Measurements from ENCODE around the gene PIANP. TPM values are rescaled to one million over a fixed set of nuclear protein-coding genes. Genes with fewer than 3 reads are reported as not detected.
"Not testable (repeated sequence)": the region's sequence is repeated elsewhere in the genome, so short reads cannot be mapped to it uniquely, and the experiment has no call there.

PIANP gene
- total RNA-seq, 1 experiment from 2014 or later: 0.28 TPM

DNA sequence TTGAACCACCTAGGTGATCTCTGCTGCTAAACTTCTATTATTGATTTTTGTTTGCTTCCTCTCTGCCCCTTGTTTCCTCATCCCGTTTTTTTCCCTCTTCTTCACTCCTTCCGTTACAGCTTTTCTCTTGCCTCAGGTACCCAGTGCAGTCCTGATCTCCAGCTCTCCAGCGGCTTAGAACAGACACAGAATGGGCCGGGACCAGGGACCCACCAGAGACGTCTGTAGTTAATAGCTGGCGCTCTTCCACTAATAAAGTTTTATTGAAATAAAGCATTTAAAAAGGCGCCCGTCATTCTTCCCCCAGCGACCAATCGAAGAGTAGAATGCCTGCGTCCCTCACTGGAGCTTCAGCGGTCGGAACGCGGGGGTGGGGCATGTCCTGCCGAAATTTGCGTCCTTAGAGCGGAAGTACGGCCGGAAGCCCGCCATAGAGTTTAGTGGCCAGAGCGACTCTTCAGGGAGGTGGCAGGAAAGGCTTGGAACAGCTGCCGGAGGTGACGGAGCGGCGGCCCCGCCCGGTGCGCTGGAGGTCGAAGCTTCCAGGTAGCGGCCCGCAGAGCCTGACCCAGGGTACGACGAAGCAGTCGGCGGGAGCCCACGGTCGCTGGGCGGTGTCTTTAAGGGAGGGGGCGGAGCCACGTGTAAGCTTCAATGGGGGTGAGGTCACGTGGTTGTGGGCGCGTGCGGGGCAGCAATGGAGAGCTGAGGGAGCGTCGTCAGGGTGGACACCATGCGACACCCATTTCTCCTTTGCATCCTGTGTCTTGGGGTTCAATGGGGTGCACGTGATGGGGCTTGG lies 23.2 kb upstream of the PIANP start, which contains the start of gene COPS7A:
Gene COPS7A (plus strand): TSS at position 440 of the 802 bp plus-strand sequence. CDS start 611 bp downstream, outside the sequence.
- peaks cover 4% of the 10 kb centered on the region; the same call in 1 of the 2 replicates for H3K4me1 ChIP-seq
- no peaks in the 10 kb centered on the region for H3K27me3 ChIP-seq
- no peaks in the 10 kb centered on the region for H3K9me3 ChIP-seq (replicated peaks)
- no peaks in the 10 kb centered on the region for H3K36me3 ChIP-seq
- H3K4me3 ChIP-seq: peak within 1 kb of the TSS; percentile 61
- H3K27ac ChIP-seq: peak within 1 kb of the TSS; percentile 79
- DNase-seq: peak; percentile 98 to 99

DNA sequence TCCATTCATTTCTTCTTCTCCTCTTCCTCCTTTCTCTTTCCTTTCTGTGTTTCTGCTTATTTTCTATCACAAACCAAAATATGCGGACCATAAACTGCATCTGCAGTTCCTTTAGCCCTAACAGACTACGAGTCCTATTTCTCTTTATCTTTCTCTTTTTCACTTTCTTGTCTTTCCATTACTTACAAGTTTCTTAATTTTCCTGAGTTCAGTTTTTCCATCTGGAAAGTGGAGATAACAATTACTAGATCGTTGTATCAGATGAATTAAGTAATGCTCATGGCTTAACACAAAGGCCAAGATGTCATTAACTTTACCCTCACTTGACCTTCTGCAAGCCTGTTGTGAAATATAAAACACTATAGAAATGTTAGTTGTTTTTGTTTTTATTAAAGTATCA lies 22.2 kb upstream of the PIANP start:
- no peaks in the 10 kb centered on the region for H3K27me3 ChIP-seq
- no peaks in the 10 kb centered on the region for H3K36me3 ChIP-seq
- H3K4me1 ChIP-seq: peaks cover 4% of the 10 kb centered on the region; the same call in 1 of the 2 replicates
- no peak overlapping the region; the same call in 1 of the 2 replicates for H3K4me3 ChIP-seq
- H3K27ac ChIP-seq: no peak overlapping the region
- no peaks in the 10 kb centered on the region for H3K9me3 ChIP-seq (replicated peaks)
- DNase-seq: no peak

DNA sequence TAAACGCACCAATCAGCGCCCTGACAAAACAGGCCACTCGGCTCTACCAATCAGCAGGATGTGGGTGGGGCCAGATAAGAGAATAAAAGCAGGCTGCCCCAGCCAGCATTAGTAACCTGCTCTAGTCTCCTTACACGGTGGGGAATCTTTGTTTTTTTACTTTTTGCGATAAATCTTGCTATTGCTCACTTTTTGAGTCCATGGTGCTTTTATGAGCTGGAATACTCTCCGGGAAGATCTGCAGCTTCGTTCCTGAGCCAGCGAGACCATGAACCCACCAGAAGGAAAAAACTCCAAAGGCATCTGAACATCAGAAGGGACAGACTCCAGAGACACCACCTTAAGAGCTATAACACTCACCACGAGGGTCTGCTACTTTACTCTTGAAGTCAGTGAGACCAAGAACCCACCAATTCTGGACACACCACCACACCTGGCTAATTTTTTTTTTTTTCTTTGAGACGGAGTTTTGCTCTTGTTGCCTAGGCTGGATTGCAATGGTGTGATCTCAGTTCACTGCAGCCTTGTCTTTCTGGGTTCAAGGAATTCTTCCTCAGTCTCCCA lies 16.3 kb upstream of the PIANP start:
- Histone ChIP-seq H3K27me3 (no peaks in the 10 kb centered on the region), H3K4me3 (no peak overlapping the region), H3K27ac (no peak overlapping the region), H3K36me3 (no peaks in the 10 kb centered on the region), H3K9me3 (replicated peaks) (no peaks in the 10 kb centered on the region), H3K4me1 (no peaks in the 10 kb centered on the region)
- DNase-seq: no peak

DNA sequence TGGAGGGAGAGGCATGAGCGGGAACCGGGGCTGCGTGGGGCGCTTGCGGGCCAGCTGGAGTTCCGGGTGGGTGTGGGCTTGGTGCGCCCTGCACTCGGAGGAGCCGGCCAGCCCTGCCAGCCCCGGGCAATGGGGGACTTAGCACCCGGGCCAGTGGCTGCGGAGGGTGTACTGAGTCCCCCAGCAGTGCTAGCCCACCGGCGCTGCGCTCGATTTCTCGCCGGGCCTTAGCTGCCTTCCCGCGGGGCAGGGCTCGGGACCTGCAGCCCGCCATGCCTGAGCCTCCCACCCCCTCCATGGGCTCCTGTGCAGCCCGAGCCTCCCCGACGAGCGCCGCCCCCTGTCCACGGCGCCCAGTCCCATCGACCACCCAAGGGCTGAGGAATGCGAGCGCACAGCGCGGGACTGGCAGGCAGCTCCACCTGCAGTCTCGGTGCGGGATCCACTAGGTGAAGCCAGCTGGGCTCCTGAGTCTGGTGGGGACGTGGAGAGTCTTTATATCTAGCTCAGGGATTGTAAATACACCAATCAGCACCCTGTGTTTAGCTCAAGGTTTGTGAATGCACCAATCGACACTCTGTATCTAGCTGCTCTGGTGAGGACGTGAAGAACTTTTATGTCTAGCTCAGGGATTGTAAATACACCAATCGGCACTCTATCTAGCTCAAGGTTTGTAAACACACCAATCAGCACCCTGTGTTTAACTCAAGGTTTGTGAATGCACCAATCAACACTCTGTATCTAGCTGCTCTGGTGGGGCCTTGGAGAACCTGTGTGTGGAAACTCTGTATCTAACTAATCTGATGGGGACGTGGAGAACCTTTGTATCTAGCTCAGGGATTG lies 15.6 kb upstream of the PIANP start:
- not testable (repeated sequence) for H3K9me3 ChIP-seq (replicated peaks); H3K27me3 ChIP-seq; H3K4me1 ChIP-seq

DNA sequence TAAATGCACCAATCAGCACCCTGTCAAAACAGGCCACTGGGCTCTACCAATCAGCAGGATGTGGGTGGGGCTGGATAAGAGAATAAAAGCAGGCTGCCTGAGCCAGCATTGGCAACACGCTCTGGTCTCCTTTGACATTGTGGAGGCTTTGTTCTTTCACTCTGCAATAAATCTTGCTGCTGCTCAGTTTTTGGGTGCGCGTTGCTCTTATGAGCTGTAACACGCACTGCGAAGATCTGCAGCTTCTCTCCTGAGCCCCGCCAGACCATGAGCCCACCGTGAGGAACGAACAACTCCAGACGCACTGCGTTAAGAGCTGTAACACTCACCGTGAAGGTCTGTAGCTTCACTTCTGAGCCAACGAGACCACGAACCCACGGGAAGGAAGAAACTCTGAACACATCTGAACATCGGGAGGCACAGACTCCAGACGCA lies 8.4 kb upstream of the PIANP start:
- H3K4me1 ChIP-seq: no peaks in the 10 kb centered on the region
- H3K36me3 ChIP-seq: no peaks in the 10 kb centered on the region
- H3K27ac ChIP-seq: no peak overlapping the region
- no peak for DNase-seq
- no peak overlapping the region for H3K4me3 ChIP-seq
- no peaks in the 10 kb centered on the region for H3K27me3 ChIP-seq
- no peaks in the 10 kb centered on the region for H3K9me3 ChIP-seq (replicated peaks)

More for the DNA sequence above, 15.6 kb upstream of the PIANP start:
- DNase-seq, H3K4me3 ChIP-seq, H3K36me3 ChIP-seq, H3K27ac ChIP-seq: not testable (repeated sequence)

DNA sequence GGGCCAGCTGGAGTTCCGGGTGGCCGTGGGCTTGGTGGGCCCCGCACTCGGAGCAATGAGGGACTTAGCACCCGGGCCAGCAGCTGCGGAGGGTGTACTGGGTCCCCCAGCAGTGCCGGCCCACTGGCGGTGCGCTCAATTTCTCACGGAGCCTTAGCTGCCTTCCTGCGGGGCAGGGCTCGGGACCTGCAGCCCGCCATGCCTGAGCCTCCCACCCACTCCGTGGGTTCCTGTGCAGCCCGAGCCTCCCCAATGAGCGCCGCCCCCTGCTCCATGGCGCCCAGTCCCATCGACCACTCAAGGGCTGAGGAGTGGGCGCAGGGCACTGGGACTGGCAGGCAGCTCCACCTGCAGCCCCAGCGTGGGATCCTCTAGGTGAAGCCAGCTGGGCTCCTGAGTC lies 7.7 kb upstream of the PIANP start:
- not testable (repeated sequence) for H3K9me3 ChIP-seq (replicated peaks); H3K4me3 ChIP-seq; H3K27me3 ChIP-seq; H3K36me3 ChIP-seq; H3K4me1 ChIP-seq; DNase-seq; H3K27ac ChIP-seq

DNA sequence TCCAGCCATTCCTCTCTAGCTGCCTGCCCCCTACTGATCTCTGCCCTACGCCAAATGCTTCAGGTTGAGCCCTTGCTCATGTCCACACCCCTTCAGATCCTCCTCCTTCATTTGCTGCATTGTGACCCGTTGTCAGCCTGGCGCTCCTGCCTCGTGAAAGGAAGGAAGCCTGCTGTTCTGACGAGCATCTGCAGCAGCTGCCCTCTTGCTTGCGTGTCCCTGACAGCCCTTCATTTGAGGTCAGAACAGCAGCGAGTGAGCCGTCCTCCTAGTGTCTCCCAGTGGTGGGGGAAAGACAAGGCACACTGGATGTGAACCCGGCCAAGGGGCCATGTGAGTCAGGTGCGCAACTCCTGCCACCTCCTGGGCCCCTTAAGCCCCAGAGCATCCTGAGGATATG lies 3.0 kb upstream of the PIANP start:
- DNase-seq: peak; percentile 58
- no peaks in the 10 kb centered on the region; the same call in 1 of the 2 replicates for H3K9me3 ChIP-seq (replicated peaks)
- H3K36me3 ChIP-seq: no peaks in the 10 kb centered on the region
- H3K27me3 ChIP-seq: peaks cover 36% of the 10 kb centered on the region
- H3K27ac ChIP-seq: no peak overlapping the region
- H3K4me3 ChIP-seq: no peak overlapping the region
- H3K4me1 ChIP-seq: peaks cover 4% of the 10 kb centered on the region; the same call in 1 of the 2 replicates

DNA sequence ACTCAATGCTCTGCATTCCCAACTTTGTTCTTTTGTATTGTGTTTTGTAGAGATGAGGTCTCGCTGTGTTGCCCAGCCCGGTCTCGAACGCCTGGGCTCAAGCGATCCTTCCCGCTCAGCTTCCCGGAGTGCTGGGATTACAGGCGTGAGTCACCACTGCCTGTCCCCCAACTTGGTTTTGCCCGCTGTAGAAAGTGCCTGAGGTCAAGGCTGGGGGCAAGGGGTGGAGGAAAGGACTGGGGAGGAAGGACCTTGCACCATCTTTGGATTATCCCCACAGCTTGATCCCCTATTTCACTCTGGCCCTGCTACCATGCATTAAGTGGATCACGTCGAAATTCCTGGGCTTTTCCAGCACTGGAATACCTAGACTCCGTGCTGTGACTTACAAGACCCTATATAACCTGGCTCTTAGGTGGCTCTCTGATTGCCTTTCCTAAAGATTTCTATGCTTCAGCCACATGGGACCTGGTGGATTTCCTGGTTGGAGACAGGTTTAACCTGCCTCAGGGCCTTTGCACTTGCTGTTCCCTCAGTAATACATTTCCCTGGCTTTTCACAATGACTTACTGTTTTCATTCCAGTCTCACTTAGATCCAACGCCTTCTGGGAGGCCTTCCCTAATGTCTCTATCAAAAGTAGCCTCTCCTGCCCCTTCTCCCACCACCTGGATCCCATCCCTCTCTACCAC lies 608 bp upstream of the PIANP start:
- no peaks in the 10 kb centered on the region; the same call in 1 of the 2 replicates for H3K9me3 ChIP-seq (replicated peaks)
- H3K4me1 ChIP-seq: peaks cover 4% of the 10 kb centered on the region; the same call in 1 of the 2 replicates
- no peaks in the 10 kb centered on the region for H3K36me3 ChIP-seq
- H3K4me3 ChIP-seq: peak overlapping the region; percentile 58
- H3K27ac ChIP-seq: no peak overlapping the region
- H3K27me3 ChIP-seq: peaks cover 36% of the 10 kb centered on the region
- DNase-seq: no peak

DNA sequence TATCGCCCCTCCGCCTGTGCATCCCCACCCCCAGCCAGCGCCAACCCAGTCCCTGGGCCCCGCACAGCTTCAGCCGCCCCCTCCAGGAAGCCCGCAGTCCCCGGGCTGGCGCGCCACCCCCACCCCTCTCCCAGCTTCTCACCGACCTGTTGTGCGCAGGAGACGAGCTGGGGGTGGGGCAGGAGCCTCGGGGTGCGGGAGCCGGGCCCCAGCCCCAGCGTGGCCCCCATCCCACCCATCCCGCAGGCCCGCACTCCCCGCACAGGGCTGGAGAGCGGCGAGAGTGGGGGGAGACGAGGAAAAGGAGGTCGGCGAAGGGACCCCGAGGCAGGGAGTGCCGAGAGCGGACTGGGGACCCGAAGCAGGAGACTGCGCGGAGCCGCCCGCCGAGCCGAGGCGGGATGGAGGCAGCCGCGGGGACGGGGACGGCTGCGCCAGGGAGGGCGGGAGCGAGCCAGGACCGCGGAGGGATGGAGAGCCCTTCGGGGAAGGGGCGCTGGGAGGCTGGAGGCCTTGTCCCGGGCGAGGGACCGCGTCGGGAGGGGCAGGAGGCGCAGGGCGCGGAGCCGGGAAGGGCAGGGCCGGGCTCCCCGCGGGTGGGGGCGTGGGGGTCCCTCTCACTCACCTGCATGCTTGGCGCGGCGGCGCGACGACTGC lies 498 bp downstream of the PIANP start:
- Histone ChIP-seq H3K27ac (no peak overlapping the region), H3K4me3 (peak overlapping the region; percentile 58), H3K9me3 (replicated peaks) (no peaks in the 10 kb centered on the region; the same call in 1 of the 2 replicates), H3K27me3 (peaks cover 40% of the 10 kb centered on the region), H3K4me1 (peaks cover 4% of the 10 kb centered on the region; the same call in 1 of the 2 replicates), H3K36me3 (no peaks in the 10 kb centered on the region)
- DNase-seq: peak; percentile 17 to 36

DNA sequence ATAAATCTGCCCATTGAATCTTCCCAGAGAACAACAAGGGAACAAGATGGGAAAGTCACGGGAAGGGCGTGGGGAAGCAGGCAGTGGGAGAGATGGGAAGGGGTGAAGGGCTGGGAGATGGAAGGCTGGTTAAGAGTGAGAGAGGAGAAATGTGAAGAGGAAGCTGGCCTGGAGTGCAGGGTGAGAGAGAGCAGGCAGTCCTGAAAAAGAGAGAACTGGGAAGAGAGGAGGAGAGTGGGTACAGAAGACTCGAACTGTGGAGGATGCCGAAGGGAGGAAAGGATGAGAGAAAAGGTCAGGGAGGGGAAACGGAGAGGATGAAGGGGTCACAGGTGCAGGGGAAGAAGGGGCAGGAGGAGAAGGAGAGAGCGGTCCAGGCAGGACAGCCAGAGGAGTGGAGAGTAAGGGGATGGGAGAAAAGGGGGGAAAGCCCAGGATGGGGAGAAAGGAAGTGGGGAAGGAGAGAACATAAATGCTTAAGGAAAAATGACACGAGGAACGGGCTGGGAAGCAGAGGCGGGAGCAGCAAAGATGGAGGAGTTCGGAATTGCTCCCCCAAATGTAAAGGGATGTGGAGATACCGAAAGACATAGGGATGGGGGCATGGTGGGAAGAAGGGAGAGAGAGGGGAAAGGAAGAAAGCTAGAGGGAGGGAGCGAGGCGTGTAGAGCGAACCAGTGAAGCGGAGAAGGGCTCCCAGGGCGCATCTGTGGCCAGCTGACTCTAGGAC lies 1.2 kb downstream of the PIANP start:
- peak overlapping the region; percentile 58 for H3K4me3 ChIP-seq

DNA sequence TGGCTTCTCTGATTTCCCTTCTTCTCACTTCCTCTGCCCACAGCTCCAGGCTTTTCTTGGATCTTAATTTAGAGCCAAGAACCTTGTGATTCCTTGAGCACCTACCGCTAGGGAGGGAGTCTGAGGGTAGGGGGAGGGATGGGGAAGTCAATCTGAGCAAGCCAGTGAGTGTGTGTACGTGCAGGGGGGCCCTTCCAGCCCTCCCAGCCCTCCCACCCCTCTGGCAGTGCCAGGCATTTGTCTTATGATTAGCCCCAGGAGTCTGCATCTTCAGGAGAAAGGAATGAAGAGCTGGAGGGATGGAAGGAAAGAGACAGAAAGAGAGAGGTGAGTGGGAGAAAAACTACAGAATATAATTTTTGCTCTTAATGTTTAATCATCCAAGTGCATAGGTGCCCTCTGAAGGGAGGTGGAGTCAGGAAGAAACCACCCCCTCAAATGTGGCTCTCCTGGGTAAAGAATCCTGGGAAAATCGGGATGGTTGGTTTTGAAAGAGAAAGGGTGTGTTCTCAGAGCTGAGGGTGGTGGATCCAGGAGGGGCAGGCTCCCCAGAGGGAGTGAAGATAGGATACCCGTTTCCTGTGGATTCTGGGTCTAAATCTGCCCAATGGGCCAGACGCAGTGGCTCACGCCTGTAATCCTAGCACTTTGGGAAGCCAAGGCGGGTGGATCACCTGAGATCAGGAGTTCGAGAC lies 2.1 kb downstream of the PIANP start:
- no peaks in the 10 kb centered on the region; the same call in 1 of the 2 replicates for H3K9me3 ChIP-seq (replicated peaks)
- no peaks in the 10 kb centered on the region for H3K36me3 ChIP-seq
- no peak overlapping the region for H3K4me3 ChIP-seq
- H3K4me1 ChIP-seq: peaks cover 4% of the 10 kb centered on the region; the same call in 1 of the 2 replicates
- no peak for DNase-seq
- H3K27ac ChIP-seq: no peak overlapping the region
- H3K27me3 ChIP-seq: peaks cover 40% of the 10 kb centered on the region

More for the DNA sequence above, 1.2 kb downstream of the PIANP start:
- peaks cover 4% of the 10 kb centered on the region; the same call in 1 of the 2 replicates for H3K4me1 ChIP-seq
- H3K9me3 ChIP-seq (replicated peaks): no peaks in the 10 kb centered on the region; the same call in 1 of the 2 replicates
- H3K36me3 ChIP-seq: no peaks in the 10 kb centered on the region
- H3K27me3 ChIP-seq: peaks cover 40% of the 10 kb centered on the region
- H3K27ac ChIP-seq: no peak overlapping the region
- no peak for DNase-seq

DNA sequence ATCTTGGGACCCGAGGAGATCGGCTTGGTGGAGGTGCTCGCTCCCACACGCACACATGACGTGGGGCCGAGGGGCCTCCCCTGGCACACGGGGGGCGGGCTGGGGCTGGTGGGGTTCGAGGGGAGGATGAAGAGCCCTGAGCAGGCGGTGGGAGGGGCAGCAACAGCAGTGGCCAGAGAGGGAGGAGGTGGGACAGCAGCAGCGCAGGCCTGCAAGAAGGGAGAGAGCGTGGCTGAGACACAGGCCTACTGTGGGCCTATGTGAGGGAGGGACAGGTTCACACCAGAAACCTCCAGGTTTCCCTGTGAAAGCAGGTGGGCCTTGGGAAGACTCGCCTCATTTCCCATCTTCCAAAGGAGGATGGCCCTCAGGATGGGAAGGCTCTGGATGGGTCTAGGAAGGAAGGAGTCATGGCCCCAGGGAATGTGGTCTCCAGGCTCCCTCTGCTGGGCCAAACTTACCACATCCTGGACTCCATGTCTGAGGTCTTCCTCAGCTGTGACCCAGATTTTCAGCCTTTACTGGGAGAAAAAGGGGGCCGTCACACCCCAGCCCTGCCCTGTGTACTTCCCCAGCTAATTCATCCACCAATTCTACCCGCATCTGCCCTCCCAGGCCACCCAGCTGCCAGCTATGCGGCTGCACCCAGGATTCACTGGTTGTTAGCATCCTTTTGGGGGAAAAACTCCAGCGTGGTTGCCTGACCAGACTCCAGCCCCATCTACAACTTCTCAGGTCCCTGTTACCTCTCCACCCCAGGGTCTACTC lies 2.8 kb downstream of the PIANP start:
- no peak overlapping the region for H3K4me3 ChIP-seq
- H3K27ac ChIP-seq: no peak overlapping the region
- no peaks in the 10 kb centered on the region for H3K36me3 ChIP-seq
- H3K27me3 ChIP-seq: peaks cover 38% of the 10 kb centered on the region
- H3K9me3 ChIP-seq (replicated peaks): no peaks in the 10 kb centered on the region; the same call in 1 of the 2 replicates
- peaks cover 6% of the 10 kb centered on the region; the same call in 1 of the 2 replicates for H3K4me1 ChIP-seq
- DNase-seq: peak; percentile 64 to 82

Data from SJCRH30 (cell line).